HepG2 (cell line): ENCODE results near the gene PTTG1. TPM values are rescaled to one million over a fixed set of nuclear protein-coding genes. Genes with fewer than 3 reads are reported as not detected.
A peak's percentile ranks its signal among the peaks of the same experiment; 100 is the strongest.

Experiments
- ARID2 ChIP-seq: sonication (generic); formaldehyde crosslinking; IDR thresholded peaks from 2 replicates; pipeline ENCODE4 v1.8.1; 2022; ENCODE audit warnings: mild to moderate bottlenecking, missing genetic modification reagents, borderline replicate concordance
- ASH2L ChIP-seq: fragments of 300-600, 200-600 bp; sonication (generic); IDR thresholded peaks from 2 replicates; pipeline ENCODE4 v1.7.0; 2017; ENCODE audit warnings: low read depth, mild to moderate bottlenecking, moderate library complexity, mixed read lengths, low read length; ENCODE audit not compliant: insufficient read length
- CEBPB ChIP-seq: IDR thresholded peaks from 2 replicates; pipeline ENCODE4 v1.6.1; 2011; ENCODE audit warnings: low read depth, low read length, improper control_type of control experiment, borderline replicate concordance
- IRF2 ChIP-seq: IDR thresholded peaks from 2 replicates; pipeline ENCODE4 v1.6.1; 2018; ENCODE audit warnings: missing genetic modification reagents, missing compliant biosample characterization
- MTA1 ChIP-seq: sonication (generic); formaldehyde crosslinking; IDR thresholded peaks from 2 replicates; pipeline ENCODE4 v1.4.0; 2020; ENCODE audit warnings: missing genetic modification reagents, mild to moderate bottlenecking, borderline replicate concordance
- NFIB ChIP-seq: sonication (generic); formaldehyde crosslinking; IDR thresholded peaks from 2 replicates; pipeline ENCODE4 v1.9.0; 2021; ENCODE audit warnings: missing genetic modification reagents, mild to moderate bottlenecking, borderline replicate concordance
- RELA ChIP-seq: sonication (generic); formaldehyde crosslinking; IDR thresholded peaks from 2 replicates; pipeline ENCODE4 v1.4.0; 2020; ENCODE audit warnings: missing genetic modification reagents
- SCMH1 ChIP-seq: sonication (generic); formaldehyde crosslinking; IDR thresholded peaks from 2 replicates; pipeline ENCODE4 v1.9.0; 2021; ENCODE audit warnings: missing genetic modification reagents, mild to moderate bottlenecking, borderline replicate concordance
- SETDB1 ChIP-seq: sonication (generic); formaldehyde crosslinking; IDR thresholded peaks from 2 replicates; pipeline ENCODE4 v1.5.1; 2020; ENCODE audit warnings: missing genetic modification reagents, mild to moderate bottlenecking, borderline replicate concordance
- ZNF317 ChIP-seq: sonication (generic); formaldehyde crosslinking; IDR thresholded peaks from 2 replicates; pipeline ENCODE4 v1.5.0; 2020; ENCODE audit warnings: mild to moderate bottlenecking, missing genetic modification reagents
- polyA plus RNA-seq, 8 experiments: library from polyadenylated mRNA; depleted of rRNA in 3 of 8; stranded (reverse) in 7 of 8; unstranded in 1 of 8; fragments of >200 nt; fragmentation: Illumina TruSeq in 4 of 8; extraction: Trizol in 4 of 8; gene quantifications; 2 replicates each; pipeline versions ENCODE4 v1.2.1 to v1.2.3, GENCODE V29; 2011 to 2016; ENCODE audit warnings: low read depth in 4 of 8, missing spikeins in 1 of 8, mixed read lengths in 1 of 8; ENCODE audit not compliant: insufficient read depth in 1 of 8
- total RNA-seq, 5 experiments: library from RNA; depleted of rRNA; stranded (reverse); fragments of >200 nt; fragmentation: Illumina TruSeq; extraction: Trizol; gene quantifications; 2 replicates each; pipeline ENCODE4 v1.2.3, GENCODE V29; 2016; ENCODE audit warnings: low read depth in 1 of 5
- TF ChIP-seq, protein P1 (sequence below): sonication (generic); formaldehyde crosslinking; IDR thresholded peaks from 2 replicates; pipeline ENCODE4 v1.4.0; 2020; ENCODE audit warnings: mild to moderate bottlenecking, missing genetic modification reagents
- TF ChIP-seq, protein P2 (sequence below): sonication (generic); formaldehyde crosslinking; IDR thresholded peaks from 2 replicates; pipeline ENCODE4 v1.8.0; 2022; ENCODE audit warnings: mild to moderate bottlenecking, missing genetic modification reagents, moderate library complexity
- TF ChIP-seq, protein P3 (sequence below): sonication (generic); formaldehyde crosslinking; IDR thresholded peaks from 2 replicates; pipeline ENCODE4 v1.4.0; 2020; ENCODE audit warnings: missing genetic modification reagents, borderline replicate concordance
- TF ChIP-seq, protein P4 (sequence below): sonication (generic); formaldehyde crosslinking; conservative IDR thresholded peaks from 2 replicates; pipeline ENCODE4 v1.8.0; 2022; ENCODE audit warnings: missing genetic modification reagents

The PTTG1 gene
- total and polyA plus RNA-seq, 2 of the 13 experiments (the other 11 are each of a cell fraction or from before 2014, with no cell fraction given), result 102 to 161 TPM

DNA sequence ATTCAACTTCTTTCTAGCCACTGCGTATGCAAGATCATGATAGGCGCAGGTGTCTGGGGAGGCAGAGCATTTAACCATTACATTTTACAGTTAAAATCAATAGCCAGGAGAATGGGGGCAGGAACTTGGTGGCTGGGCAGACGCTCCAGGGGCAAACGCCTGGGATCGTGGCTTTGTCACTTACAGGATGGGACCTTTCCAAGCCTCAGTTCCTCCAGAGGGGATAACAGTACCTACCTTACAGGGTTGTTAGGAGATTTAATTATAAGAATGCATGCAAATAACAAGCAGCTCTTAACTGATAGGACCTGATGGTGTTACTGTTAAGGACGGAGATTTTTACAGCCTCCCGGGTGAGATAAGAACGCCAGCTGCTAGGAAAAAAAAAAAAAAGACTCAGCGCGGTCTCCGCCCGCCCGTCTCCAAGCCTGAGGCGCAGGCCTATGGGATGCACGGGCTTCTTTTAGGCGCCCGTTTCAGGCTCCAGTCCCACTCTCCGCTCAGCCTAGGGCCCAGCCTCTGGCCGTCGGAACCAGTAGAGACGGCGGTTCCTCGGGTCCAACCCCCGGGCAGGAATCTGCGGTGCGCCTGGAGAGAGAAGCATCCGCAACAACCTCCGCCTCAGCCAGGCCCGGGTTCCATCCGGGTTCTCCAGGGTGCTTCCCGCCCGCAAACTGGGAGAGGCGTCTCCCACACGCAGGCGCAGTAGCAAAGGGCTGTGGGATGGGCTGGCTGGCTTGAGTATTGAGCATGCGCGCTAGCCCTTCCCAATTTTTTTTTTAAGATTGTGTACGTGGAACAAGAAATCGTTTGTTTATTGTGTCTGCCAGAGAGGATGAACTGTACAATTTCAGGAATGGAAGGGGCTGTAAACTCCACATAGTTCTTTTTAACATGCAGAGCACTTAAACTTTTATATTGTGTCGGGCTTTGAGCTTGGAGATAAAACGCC, 22.0 kb upstream of the PTTG1 start, which contains the start of gene FAM200C (continued):
- TF ChIP-seq, protein P1, sequence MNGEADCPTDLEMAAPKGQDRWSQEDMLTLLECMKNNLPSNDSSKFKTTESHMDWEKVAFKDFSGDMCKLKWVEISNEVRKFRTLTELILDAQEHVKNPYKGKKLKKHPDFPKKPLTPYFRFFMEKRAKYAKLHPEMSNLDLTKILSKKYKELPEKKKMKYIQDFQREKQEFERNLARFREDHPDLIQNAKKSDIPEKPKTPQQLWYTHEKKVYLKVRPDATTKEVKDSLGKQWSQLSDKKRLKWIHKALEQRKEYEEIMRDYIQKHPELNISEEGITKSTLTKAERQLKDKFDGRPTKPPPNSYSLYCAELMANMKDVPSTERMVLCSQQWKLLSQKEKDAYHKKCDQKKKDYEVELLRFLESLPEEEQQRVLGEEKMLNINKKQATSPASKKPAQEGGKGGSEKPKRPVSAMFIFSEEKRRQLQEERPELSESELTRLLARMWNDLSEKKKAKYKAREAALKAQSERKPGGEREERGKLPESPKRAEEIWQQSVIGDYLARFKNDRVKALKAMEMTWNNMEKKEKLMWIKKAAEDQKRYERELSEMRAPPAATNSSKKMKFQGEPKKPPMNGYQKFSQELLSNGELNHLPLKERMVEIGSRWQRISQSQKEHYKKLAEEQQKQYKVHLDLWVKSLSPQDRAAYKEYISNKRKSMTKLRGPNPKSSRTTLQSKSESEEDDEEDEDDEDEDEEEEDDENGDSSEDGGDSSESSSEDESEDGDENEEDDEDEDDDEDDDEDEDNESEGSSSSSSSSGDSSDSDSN (CRISPR knock-in tag), result peak; percentile 75
- TF ChIP-seq SETDB1 (CRISPR knock-in tag) (no peak), IRF2 (peak; percentile 33; the same call in 1 of the 2 replicates), ZNF317 (CRISPR knock-in tag) (peak; percentile 84), ASH2L (peak; percentile 88), ARID2 (CRISPR knock-in tag) (no peak), RELA (CRISPR knock-in tag) (0 out of 2 replicates have a peak, but pooled peaks have one; percentile 25), CEBPB (no peak), NFIB (CRISPR knock-in tag) (no peak), MTA1 (CRISPR knock-in tag) (no peak), SCMH1 (CRISPR knock-in tag) (no peak)
- TF ChIP-seq, protein P2, sequence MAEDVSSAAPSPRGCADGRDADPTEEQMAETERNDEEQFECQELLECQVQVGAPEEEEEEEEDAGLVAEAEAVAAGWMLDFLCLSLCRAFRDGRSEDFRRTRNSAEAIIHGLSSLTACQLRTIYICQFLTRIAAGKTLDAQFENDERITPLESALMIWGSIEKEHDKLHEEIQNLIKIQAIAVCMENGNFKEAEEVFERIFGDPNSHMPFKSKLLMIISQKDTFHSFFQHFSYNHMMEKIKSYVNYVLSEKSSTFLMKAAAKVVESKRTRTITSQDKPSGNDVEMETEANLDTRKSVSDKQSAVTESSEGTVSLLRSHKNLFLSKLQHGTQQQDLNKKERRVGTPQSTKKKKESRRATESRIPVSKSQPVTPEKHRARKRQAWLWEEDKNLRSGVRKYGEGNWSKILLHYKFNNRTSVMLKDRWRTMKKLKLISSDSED (CRISPR knock-in tag), result no peak
- TF ChIP-seq, protein P3, sequence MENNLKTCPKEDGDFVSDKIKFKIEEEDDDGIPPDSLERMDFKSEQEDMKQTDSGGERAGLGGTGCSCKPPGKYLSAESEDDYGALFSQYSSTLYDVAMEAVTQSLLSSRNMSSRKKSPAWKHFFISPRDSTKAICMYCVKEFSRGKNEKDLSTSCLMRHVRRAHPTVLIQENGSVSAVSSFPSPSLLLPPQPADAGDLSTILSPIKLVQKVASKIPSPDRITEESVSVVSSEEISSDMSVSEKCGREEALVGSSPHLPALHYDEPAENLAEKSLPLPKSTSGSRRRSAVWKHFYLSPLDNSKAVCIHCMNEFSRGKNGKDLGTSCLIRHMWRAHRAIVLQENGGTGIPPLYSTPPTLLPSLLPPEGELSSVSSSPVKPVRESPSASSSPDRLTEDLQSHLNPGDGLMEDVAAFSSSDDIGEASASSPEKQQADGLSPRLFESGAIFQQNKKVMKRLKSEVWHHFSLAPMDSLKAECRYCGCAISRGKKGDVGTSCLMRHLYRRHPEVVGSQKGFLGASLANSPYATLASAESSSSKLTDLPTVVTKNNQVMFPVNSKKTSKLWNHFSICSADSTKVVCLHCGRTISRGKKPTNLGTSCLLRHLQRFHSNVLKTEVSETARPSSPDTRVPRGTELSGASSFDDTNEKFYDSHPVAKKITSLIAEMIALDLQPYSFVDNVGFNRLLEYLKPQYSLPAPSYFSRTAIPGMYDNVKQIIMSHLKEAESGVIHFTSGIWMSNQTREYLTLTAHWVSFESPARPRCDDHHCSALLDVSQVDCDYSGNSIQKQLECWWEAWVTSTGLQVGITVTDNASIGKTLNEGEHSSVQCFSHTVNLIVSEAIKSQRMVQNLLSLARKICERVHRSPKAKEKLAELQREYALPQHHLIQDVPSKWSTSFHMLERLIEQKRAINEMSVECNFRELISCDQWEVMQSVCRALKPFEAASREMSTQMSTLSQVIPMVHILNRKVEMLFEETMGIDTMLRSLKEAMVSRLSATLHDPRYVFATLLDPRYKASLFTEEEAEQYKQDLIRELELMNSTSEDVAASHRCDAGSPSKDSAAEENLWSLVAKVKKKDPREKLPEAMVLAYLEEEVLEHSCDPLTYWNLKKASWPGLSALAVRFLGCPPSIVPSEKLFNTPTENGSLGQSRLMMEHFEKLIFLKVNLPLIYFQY (CRISPR knock-in tag), result no peak
- TF ChIP-seq, protein P4, sequence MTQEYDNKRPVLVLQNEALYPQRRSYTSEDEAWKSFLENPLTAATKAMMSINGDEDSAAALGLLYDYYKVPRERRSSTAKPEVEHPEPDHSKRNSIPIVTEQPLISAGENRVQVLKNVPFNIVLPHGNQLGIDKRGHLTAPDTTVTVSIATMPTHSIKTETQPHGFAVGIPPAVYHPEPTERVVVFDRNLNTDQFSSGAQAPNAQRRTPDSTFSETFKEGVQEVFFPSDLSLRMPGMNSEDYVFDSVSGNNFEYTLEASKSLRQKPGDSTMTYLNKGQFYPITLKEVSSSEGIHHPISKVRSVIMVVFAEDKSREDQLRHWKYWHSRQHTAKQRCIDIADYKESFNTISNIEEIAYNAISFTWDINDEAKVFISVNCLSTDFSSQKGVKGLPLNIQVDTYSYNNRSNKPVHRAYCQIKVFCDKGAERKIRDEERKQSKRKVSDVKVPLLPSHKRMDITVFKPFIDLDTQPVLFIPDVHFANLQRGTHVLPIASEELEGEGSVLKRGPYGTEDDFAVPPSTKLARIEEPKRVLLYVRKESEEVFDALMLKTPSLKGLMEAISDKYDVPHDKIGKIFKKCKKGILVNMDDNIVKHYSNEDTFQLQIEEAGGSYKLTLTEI, result no peak
